ENCODE measurements around the gene PRR16. TPM values are rescaled to one million over a fixed set of nuclear protein-coding genes. Genes with fewer than 3 reads are reported as not detected.

The PRR16 gene
- total RNA-seq, 2 experiments from 2014 or later = not detected

- H3K27me3 Mint-ChIP-seq = no peaks in the 10 kb centered on the region
- DNase-seq = no peak
- no peak overlapping the region for H3K27ac Mint-ChIP-seq
- no peak overlapping the region for H3K4me3 Mint-ChIP-seq
- peaks cover 2% of the 10 kb centered on the region for H3K9me3 Mint-ChIP-seq
- POLR2A ChIA-PET = no interaction called here
- H3K4me1 Mint-ChIP-seq = no peaks in the 10 kb centered on the region
- no peaks in the 10 kb centered on the region for H3K36me3 Mint-ChIP-seq (ENCODE audit: low read depth)
- CTCF ChIA-PET = no interaction called here
These were observed 127.8 kb downstream of the PRR16 start for GRCh38 chr5:120591911-120592310.

- Mint-ChIP-seq H3K27me3 (no peaks in the 10 kb centered on the region), H3K4me1 (no peaks in the 10 kb centered on the region), H3K27ac (no peak overlapping the region), H3K36me3 (ENCODE audit: low read depth) (no peaks in the 10 kb centered on the region), H3K4me3 (no peak overlapping the region), H3K9me3 (peaks cover 10% of the 10 kb centered on the region)
- CTCF ChIA-PET = no interaction called here
- DNase-seq = no peak
- POLR2A ChIA-PET = no interaction called here
These were observed 135.5 kb downstream of the PRR16 start for GRCh38 chr5:120599576-120599975.

- POLR2A ChIA-PET = no interaction called here
- Mint-ChIP-seq H3K4me3 (no peak overlapping the region), H3K4me1 (no peaks in the 10 kb centered on the region), H3K9me3 (peaks cover 13% of the 10 kb centered on the region), H3K27ac (no peak overlapping the region), H3K27me3 (no peaks in the 10 kb centered on the region), H3K36me3 (ENCODE audit: low read depth) (no peaks in the 10 kb centered on the region)
- CTCF ChIA-PET = no interaction called here
- no peak for DNase-seq
These were observed 136.5 kb downstream of the PRR16 start for GRCh38 chr5:120600639-120601038.

GRCh38 chr5:120602033-120602432 is 137.9 kb downstream of the PRR16 start:
- no peaks in the 10 kb centered on the region for H3K4me1 Mint-ChIP-seq
- peaks cover 16% of the 10 kb centered on the region for H3K9me3 Mint-ChIP-seq
- no peak overlapping the region for H3K4me3 Mint-ChIP-seq
- ChIA-PET POLR2A (no interaction called here), CTCF (no interaction called here)
- H3K27ac Mint-ChIP-seq = no peak overlapping the region
- DNase-seq = no peak
- no peaks in the 10 kb centered on the region for H3K27me3 Mint-ChIP-seq
- no peaks in the 10 kb centered on the region for H3K36me3 Mint-ChIP-seq (ENCODE audit: low read depth)

GRCh38 chr5:120604884-120605283 is 140.8 kb downstream of the PRR16 start:
- ChIA-PET POLR2A (no interaction called here), CTCF (no interaction called here)
- no peaks in the 10 kb centered on the region for H3K36me3 Mint-ChIP-seq (ENCODE audit: low read depth)
- DNase-seq = no peak
- H3K9me3 Mint-ChIP-seq = peaks cover 15% of the 10 kb centered on the region
- H3K27ac Mint-ChIP-seq = no peak overlapping the region
- H3K27me3 Mint-ChIP-seq = no peaks in the 10 kb centered on the region
- H3K4me3 Mint-ChIP-seq = no peak overlapping the region
- H3K4me1 Mint-ChIP-seq = no peaks in the 10 kb centered on the region

- no peak overlapping the region for H3K4me3 Mint-ChIP-seq
- no peaks in the 10 kb centered on the region for H3K36me3 Mint-ChIP-seq (ENCODE audit: low read depth)
- H3K9me3 Mint-ChIP-seq = peaks cover 15% of the 10 kb centered on the region
- H3K4me1 Mint-ChIP-seq = no peaks in the 10 kb centered on the region
- H3K27me3 Mint-ChIP-seq = no peaks in the 10 kb centered on the region
- POLR2A ChIA-PET = no interaction called here
- no peak for DNase-seq
- CTCF ChIA-PET = no interaction called here
- H3K27ac Mint-ChIP-seq = no peak overlapping the region
These were observed 141.4 kb downstream of the PRR16 start for GRCh38 chr5:120605325-120606079.

- no peak for DNase-seq
- H3K4me1 Mint-ChIP-seq = no peaks in the 10 kb centered on the region
- peaks cover 13% of the 10 kb centered on the region for H3K9me3 Mint-ChIP-seq
- H3K36me3 Mint-ChIP-seq (ENCODE audit: low read depth) = no peaks in the 10 kb centered on the region
- H3K27me3 Mint-ChIP-seq = no peaks in the 10 kb centered on the region
- ChIA-PET POLR2A (no interaction called here), CTCF (no interaction called here)
- no peak overlapping the region for H3K4me3 Mint-ChIP-seq
- no peak overlapping the region for H3K27ac Mint-ChIP-seq
These were observed 145.5 kb downstream of the PRR16 start for GRCh38 chr5:120609570-120609969.

GRCh38 chr5:120610145-120610544 is 146.0 kb downstream of the PRR16 start:
- no peak overlapping the region for H3K4me3 Mint-ChIP-seq
- POLR2A ChIA-PET = no interaction called here
- CTCF ChIA-PET = no interaction called here
- H3K36me3 Mint-ChIP-seq (ENCODE audit: low read depth) = no peaks in the 10 kb centered on the region
- no peak overlapping the region for H3K27ac Mint-ChIP-seq
- H3K27me3 Mint-ChIP-seq = no peaks in the 10 kb centered on the region
- no peak for DNase-seq
- no peaks in the 10 kb centered on the region for H3K4me1 Mint-ChIP-seq
- peaks cover 13% of the 10 kb centered on the region for H3K9me3 Mint-ChIP-seq

GRCh38 chr5:120613729-120614128 is 149.6 kb downstream of the PRR16 start:
- Mint-ChIP-seq H3K27ac (no peak overlapping the region), H3K27me3 (no peaks in the 10 kb centered on the region), H3K36me3 (ENCODE audit: low read depth) (no peaks in the 10 kb centered on the region), H3K4me1 (no peaks in the 10 kb centered on the region), H3K9me3 (peaks cover 7% of the 10 kb centered on the region), H3K4me3 (no peak overlapping the region)
- ChIA-PET POLR2A (no interaction called here), CTCF (no interaction called here)
- DNase-seq = no peak

- CTCF ChIA-PET = no interaction called here
- peaks cover 7% of the 10 kb centered on the region for H3K9me3 Mint-ChIP-seq
- H3K27ac Mint-ChIP-seq = no peak overlapping the region
- no peaks in the 10 kb centered on the region for H3K4me1 Mint-ChIP-seq
- POLR2A ChIA-PET = no interaction called here
- H3K27me3 Mint-ChIP-seq = no peaks in the 10 kb centered on the region
- no peaks in the 10 kb centered on the region for H3K36me3 Mint-ChIP-seq (ENCODE audit: low read depth)
- no peak overlapping the region for H3K4me3 Mint-ChIP-seq
- DNase-seq = no peak
These were observed 150.6 kb downstream of the PRR16 start for GRCh38 chr5:120614531-120615180.

GRCh38 chr5:120615967-120616645 is 152.0 kb downstream of the PRR16 start:
- no peak overlapping the region for H3K27ac Mint-ChIP-seq
- H3K27me3 Mint-ChIP-seq = no peaks in the 10 kb centered on the region
- H3K4me1 Mint-ChIP-seq = no peaks in the 10 kb centered on the region
- DNase-seq = no peak
- H3K4me3 Mint-ChIP-seq = no peak overlapping the region
- no peaks in the 10 kb centered on the region for H3K36me3 Mint-ChIP-seq (ENCODE audit: low read depth)
- ChIA-PET CTCF (no interaction called here), POLR2A (no interaction called here)
- H3K9me3 Mint-ChIP-seq = peaks cover 2% of the 10 kb centered on the region

- Mint-ChIP-seq H3K36me3 (ENCODE audit: low read depth) (no peaks in the 10 kb centered on the region), H3K27me3 (no peaks in the 10 kb centered on the region), H3K4me3 (no peak overlapping the region), H3K9me3 (peaks cover 9% of the 10 kb centered on the region), H3K27ac (no peak overlapping the region), H3K4me1 (no peaks in the 10 kb centered on the region)
- DNase-seq = no peak
- ChIA-PET POLR2A (no interaction called here), CTCF (no interaction called here)
These were observed 157.2 kb downstream of the PRR16 start for GRCh38 chr5:120621339-120621738.

- CTCF ChIA-PET = no interaction called here
- no peak overlapping the region for H3K4me3 Mint-ChIP-seq
These were observed 160.0 kb downstream of the PRR16 start for GRCh38 chr5:120624021-120624563.

GRCh38 chr5:120628156-120628555 is 164.1 kb downstream of the PRR16 start:
- no peak for DNase-seq
- no peaks in the 10 kb centered on the region for H3K27me3 Mint-ChIP-seq
- no peak overlapping the region for H3K4me3 Mint-ChIP-seq
- peaks cover 14% of the 10 kb centered on the region for H3K9me3 Mint-ChIP-seq
- ChIA-PET CTCF (no interaction called here), POLR2A (no interaction called here)
- H3K4me1 Mint-ChIP-seq = no peaks in the 10 kb centered on the region
- H3K27ac Mint-ChIP-seq = no peak overlapping the region
- H3K36me3 Mint-ChIP-seq (ENCODE audit: low read depth) = no peaks in the 10 kb centered on the region

More at GRCh38 chr5:120624021-120624563, 160.0 kb downstream of the PRR16 start:
- H3K4me1 Mint-ChIP-seq = no peaks in the 10 kb centered on the region
- DNase-seq = no peak
- POLR2A ChIA-PET = no interaction called here
- H3K36me3 Mint-ChIP-seq (ENCODE audit: low read depth) = no peaks in the 10 kb centered on the region
- H3K9me3 Mint-ChIP-seq = peaks cover 7% of the 10 kb centered on the region
- H3K27ac Mint-ChIP-seq = no peak overlapping the region
- no peaks in the 10 kb centered on the region for H3K27me3 Mint-ChIP-seq
